GM18502 (cell line): ENCODE measurements around the gene GH1.

Experiments used
- ATAC-seq: cut with Tn5 transposase; IDR thresholded peaks from one replicate; pipeline ENCODE4 v1.9.1; 2021; ENCODE audit warnings: mild to moderate bottlenecking; ENCODE audit not compliant: unreplicated experiment, poor library complexity

The GH1 gene

GRCh38 chr17:63945784-63946439 is 27.3 kb upstream of the GH1 start:
- no peak for ATAC-seq

- ATAC-seq: no peak
Observed at GRCh38 chr17:63944736-63945499, 26.3 kb upstream of the GH1 start.

GRCh38 chr17:63943745-63944144 is 25.1 kb upstream of the GH1 start:
- no peak for ATAC-seq

GRCh38 chr17:63942309-63942985 is 23.8 kb upstream of the GH1 start:
- no peak for ATAC-seq

GRCh38 chr17:63941751-63942150 is 23.1 kb upstream of the GH1 start:
- ATAC-seq: no peak

- no peak for ATAC-seq
Observed at GRCh38 chr17:63941162-63941561, 22.5 kb upstream of the GH1 start.

GRCh38 chr17:63940584-63940983 is 21.9 kb upstream of the GH1 start:
- no peak for ATAC-seq

GRCh38 chr17:63939884-63940283 is 21.2 kb upstream of the GH1 start:
- ATAC-seq: no peak

GRCh38 chr17:63939401-63939800 is 20.8 kb upstream of the GH1 start:
- no peak for ATAC-seq

GRCh38 chr17:63937920-63938319 is 19.3 kb upstream of the GH1 start:
- no peak for ATAC-seq

GRCh38 chr17:63937319-63937718 is 18.7 kb upstream of the GH1 start:
- ATAC-seq: no peak

- ATAC-seq: no peak
Observed at GRCh38 chr17:63934183-63935112, 15.8 kb upstream of the GH1 start.

- ATAC-seq: no peak
Observed at GRCh38 chr17:63933598-63933997, 15.0 kb upstream of the GH1 start.

- ATAC-seq: peak; percentile 19
Observed at GRCh38 chr17:63932721-63933120, 14.1 kb upstream of the GH1 start.

- ATAC-seq: peak; percentile 84
Observed at GRCh38 chr17:63931981-63932561, 13.4 kb upstream of the GH1 start, which contains the start of gene CD79B. CD79B (minus strand) TSS chr17:63932331; CDS start chr17:63932261, 70 bp downstream.

GRCh38 chr17:63930951-63931575 is 12.4 kb upstream of the GH1 start:
- no peak for ATAC-seq

- ATAC-seq: no peak
Observed at GRCh38 chr17:63929860-63930766, 11.5 kb upstream of the GH1 start.

GRCh38 chr17:63928966-63929695 is 10.5 kb upstream of the GH1 start:
- no peak for ATAC-seq
